ENCODE measurements around the gene HDLBP.

Gene HDLBP

DNA sequence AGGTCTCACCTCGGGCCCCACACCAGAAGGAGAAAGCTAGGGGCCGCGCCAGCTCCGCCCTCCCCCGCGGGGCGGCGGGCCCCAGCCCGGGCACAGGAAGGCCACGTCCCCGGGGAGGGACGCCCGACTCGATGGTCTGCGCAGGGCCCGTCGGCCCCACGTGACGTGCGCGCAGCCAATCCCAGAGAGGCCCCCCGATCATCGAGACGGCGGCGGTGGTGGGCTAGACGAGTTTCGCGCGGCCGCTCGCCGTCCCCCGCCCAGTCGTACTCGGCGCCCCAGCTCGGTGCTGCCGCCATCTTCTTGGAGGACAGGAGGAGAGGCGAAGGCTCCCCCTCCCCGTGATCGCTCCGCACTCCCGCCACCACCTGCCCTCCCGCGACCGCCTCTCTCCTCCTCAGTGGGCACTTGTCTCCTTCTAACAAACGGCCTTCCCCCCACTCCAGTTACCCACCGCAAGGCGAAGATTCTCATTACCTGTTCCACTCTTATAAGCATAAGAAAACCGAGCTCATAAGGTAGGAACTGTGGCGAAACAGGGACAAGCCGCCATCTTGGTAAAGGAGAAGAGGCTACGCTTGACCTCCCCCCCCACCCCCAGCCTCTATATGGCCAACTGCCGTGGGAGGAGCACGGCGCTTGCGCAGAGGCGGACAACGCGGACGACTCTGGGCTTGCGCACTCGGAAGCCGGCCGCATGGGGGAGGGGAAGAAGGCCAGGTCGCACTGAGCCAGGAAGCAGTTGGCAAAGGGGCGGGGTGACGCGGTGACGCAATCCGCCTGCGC, at the start of gene HDLBP:
TSS of gene HDLBP (minus strand) at position 580 of the 786 bp plus-strand sequence. CDS start 48,803 bp downstream, outside the sequence.
- DNase-seq = peak; percentile 87

- DNase-seq = no peak
Observed at GRCh38 chr2:241364781-241365180, 49.3 kb upstream of the HDLBP start.

DNA sequence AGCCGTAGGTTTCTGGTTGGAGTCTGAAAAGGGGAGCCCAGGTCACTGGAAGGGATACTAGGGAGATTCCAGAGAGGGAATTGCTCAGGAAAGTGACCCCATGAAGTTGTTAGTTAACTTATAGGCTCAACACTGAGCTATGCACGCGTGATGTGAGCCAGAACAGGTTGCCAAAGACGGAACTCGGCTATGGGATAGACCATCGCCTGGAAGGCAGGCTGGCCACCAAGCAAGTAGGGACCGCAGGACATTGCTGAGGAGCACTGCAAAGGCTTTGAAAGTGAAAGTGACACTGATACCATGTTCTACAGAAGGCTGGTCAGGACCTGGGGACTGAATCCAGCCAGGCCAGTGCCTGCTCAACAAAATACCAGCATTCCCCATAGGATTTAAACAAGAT, 48.0 kb upstream of the HDLBP start:
- DNase-seq = no peak

DNA sequence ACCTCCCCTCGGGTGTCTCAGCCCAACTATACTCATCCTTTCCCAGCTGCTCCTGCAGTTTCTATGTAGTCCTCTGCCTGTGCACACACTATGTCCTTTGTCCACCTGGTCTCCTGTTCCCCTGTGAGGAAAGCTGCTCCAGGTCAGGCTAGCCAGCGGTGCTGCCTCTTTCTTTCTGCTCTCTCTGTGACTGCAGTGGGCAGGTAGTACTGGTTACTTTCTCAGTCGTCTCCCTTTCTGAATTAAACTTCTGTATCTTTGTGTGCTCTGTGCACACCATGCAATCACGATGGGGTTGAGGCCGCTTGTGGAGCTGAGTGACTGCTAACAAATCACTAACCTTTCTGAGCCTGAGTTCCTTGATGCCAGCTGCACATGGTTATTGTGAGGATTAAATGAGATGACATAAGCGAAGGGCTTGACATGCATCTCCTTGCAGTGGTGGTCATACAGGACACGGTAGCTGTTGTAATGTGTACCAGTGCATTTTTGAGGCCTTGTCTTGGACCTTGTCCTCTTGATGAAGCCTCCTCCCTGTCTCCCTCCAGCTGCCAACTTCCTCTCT, 44.1 kb upstream of the HDLBP start:
- no peak for DNase-seq

DNA sequence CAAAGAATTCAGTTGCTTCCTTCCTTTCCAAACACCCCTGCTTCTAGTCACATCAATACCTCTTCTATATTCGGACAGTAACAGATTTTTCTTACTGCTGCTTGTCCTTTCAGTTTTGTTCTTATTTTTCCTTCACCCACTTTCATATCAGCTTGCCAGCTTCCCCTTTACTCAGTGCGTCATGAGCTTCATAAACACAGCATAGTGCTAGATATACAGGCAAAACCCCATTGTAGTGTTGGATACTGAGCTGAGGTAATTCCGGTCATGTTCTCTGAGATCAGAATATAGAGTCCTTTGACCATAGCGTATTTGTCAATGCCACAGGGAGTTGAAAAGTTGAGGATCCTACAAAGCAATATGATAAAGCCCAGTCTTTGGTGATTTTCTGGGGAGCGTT, 43.0 kb upstream of the HDLBP start:
- DNase-seq = no peak

- no peak for DNase-seq
Observed at GRCh38 chr2:241357531-241357930, 42.1 kb upstream of the HDLBP start.

- no peak for DNase-seq
Observed at GRCh38 chr2:241356871-241357260, 41.4 kb upstream of the HDLBP start.

GRCh38 chr2:241355983-241356870, 40.8 kb upstream of the HDLBP start, which contains the start of gene FARP2:
TSS of gene FARP2 (plus strand) at chr2:241356285. CDS start at chr2:241373108, 16,823 bp downstream.
- DNase-seq = peak; percentile 72

- DNase-seq = no peak
Observed at GRCh38 chr2:241354668-241355658, 39.5 kb upstream of the HDLBP start.

- no peak for DNase-seq
Observed at GRCh38 chr2:241352227-241352626, 36.8 kb upstream of the HDLBP start.

DNA sequence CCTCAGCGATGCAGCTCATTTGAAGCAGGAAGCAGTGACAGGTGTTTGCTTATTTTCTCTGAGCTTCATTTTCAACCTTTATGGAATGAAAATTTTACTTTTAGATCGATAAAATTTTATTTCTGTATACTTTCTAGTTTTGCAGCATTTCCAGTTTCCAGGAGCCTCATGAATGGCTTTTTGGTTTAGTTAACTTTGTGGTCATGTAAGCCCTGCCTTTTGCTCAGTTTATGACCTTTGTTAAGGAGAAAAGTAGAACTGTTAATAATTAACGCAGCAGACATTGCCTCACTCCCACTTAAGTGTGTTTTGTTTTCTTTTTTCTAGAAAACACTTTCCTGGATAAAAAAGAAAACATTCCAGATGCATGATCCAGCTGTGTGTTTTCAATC, 36.2 kb upstream of the HDLBP start:
- DNase-seq = no peak

GRCh38 chr2:241350878-241351639, 35.6 kb upstream of the HDLBP start:
- DNase-seq = no peak

- no peak for DNase-seq
Observed at GRCh38 chr2:241350530-241350877, 35.0 kb upstream of the HDLBP start.

- no peak for DNase-seq
Observed at GRCh38 chr2:241349941-241350340, 34.5 kb upstream of the HDLBP start.

- DNase-seq = no peak
Observed at GRCh38 chr2:241344925-241345651, 29.6 kb upstream of the HDLBP start.

GRCh38 chr2:241340631-241341163, 25.2 kb upstream of the HDLBP start:
- DNase-seq = no peak

- DNase-seq = no peak
Observed at GRCh38 chr2:241339839-241340630, 24.6 kb upstream of the HDLBP start.

GRCh38 chr2:241334813-241335212, 19.3 kb upstream of the HDLBP start:
- no peak for DNase-seq

- no peak for DNase-seq
Observed at GRCh38 chr2:241330616-241330981, 15.1 kb upstream of the HDLBP start.
